Measurements from ENCODE around the gene FLOT2.
"Not testable (repeated sequence)": the region's sequence is repeated elsewhere in the genome, so short reads cannot be mapped to it uniquely, and the experiment has no call there.

FLOT2 gene

DNA sequence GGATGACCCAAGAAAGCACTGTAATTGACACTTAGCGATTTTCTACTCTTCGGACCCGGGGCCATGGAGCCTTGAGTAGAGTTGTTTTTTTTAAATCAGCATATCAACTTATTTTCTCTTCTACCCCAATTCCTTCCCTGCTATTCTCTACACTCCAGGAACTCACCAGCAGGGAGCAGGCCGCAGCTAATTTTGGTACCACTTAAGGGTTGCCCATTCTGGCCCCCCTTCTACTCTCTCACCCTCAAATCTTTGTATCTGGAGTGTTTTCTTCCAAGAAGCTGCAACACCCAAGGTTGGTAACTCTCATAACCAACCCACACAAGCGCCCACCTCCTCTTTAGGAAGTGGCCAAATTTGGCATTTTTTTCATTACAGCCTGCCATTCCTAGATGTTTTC lies 48.3 kb downstream of the FLOT2 start:
- H2BK5ac ChIP-seq (ENCODE audit: low read length) = no peak overlapping the region
- H3K4me3 ChIP-seq (ENCODE audit: low read length) = no peak overlapping the region
- no peak overlapping the region for H3K9ac ChIP-seq (ENCODE audit: low read length)
- no peaks in the 10 kb centered on the region for H3K36me3 ChIP-seq (ENCODE audit: control insufficient read depth, insufficient read depth, low read length)
- H4K5ac ChIP-seq (ENCODE audit: low read length) = no peak overlapping the region
- H3K27ac ChIP-seq (ENCODE audit: low read depth, low read length) = no peak overlapping the region
- H2AK5ac ChIP-seq (ENCODE audit: low read length) = no peak overlapping the region
- no peak overlapping the region for H3K56ac ChIP-seq (ENCODE audit: low read length)
- H2BK15ac ChIP-seq (replicated peaks; ENCODE audit: low read depth) = no peak overlapping the region
- no peak overlapping the region for H4K8ac ChIP-seq (ENCODE audit: low read depth, low read length)
- no peak overlapping the region for H2BK120ac ChIP-seq (ENCODE audit: low read depth, low read length)
- peak; percentile 32 for DNase-seq
- H3K27me3 ChIP-seq (ENCODE audit: insufficient read depth, low read length, poor library complexity) = no peaks in the 10 kb centered on the region
- H3K4ac ChIP-seq (ENCODE audit: low read depth, low read length) = no peak overlapping the region
- no peak overlapping the region for H3K23ac ChIP-seq (ENCODE audit: low read length)
- no peak overlapping the region for H3K4me2 ChIP-seq (ENCODE audit: low read length)
- no peaks in the 10 kb centered on the region for H3K79me2 ChIP-seq (ENCODE audit: control insufficient read depth, insufficient read depth, low read length)
- WGBS (ENCODE audit: extremely low coverage, insufficient coverage, low lambda C conversion rate) = no CpG with 5 or more reads among the region's 5 CpGs
- no peaks in the 10 kb centered on the region for H3K4me1 ChIP-seq (ENCODE audit: control insufficient read depth, low read depth, low read length)
- H3K79me1 ChIP-seq (ENCODE audit: low read length) = no peaks in the 10 kb centered on the region
- no peak overlapping the region for H3K18ac ChIP-seq (ENCODE audit: low read length)

DNA sequence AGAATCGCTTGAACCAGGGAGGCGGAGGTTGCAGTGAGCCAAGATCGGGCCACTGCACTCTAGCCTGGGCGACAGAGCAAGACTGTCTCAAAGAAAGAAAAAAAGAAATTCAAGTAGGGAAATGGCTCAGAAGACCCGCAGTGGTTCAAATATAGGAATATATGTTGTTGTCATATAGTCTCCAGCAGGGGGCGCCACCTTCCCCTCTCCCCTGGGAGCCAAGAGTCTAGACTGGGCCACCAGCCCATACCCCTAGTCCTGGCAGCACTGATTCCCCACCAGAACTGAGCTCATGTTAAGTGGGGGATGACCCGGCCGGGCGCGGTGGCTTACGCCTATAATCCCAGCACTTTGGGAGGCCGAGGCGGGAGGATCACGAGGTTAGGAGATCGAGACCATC lies 48.9 kb downstream of the FLOT2 start:
- not testable (repeated sequence) for H2BK15ac ChIP-seq (replicated peaks; ENCODE audit: low read depth); H3K4ac ChIP-seq (ENCODE audit: low read depth, low read length); H4K5ac ChIP-seq (ENCODE audit: low read length); H2BK120ac ChIP-seq (ENCODE audit: low read depth, low read length); H3K23ac ChIP-seq (ENCODE audit: low read length); H3K79me2 ChIP-seq (ENCODE audit: control insufficient read depth, insufficient read depth, low read length); H2AK5ac ChIP-seq (ENCODE audit: low read length); H3K27ac ChIP-seq (ENCODE audit: low read depth, low read length); H3K79me1 ChIP-seq (ENCODE audit: low read length); H2BK5ac ChIP-seq (ENCODE audit: low read length); H3K4me3 ChIP-seq (ENCODE audit: low read length); H3K36me3 ChIP-seq (ENCODE audit: control insufficient read depth, insufficient read depth, low read length); H4K8ac ChIP-seq (ENCODE audit: low read depth, low read length); H3K4me1 ChIP-seq (ENCODE audit: control insufficient read depth, low read depth, low read length); H3K27me3 ChIP-seq (ENCODE audit: insufficient read depth, low read length, poor library complexity); H3K9ac ChIP-seq (ENCODE audit: low read length); H3K4me2 ChIP-seq (ENCODE audit: low read length); H3K18ac ChIP-seq (ENCODE audit: low read length); H3K56ac ChIP-seq (ENCODE audit: low read length)
- no CpG with 5 or more reads among the region's 15 CpGs for WGBS (ENCODE audit: extremely low coverage, insufficient coverage, low lambda C conversion rate)
- DNase-seq = peak; percentile 38

DNA sequence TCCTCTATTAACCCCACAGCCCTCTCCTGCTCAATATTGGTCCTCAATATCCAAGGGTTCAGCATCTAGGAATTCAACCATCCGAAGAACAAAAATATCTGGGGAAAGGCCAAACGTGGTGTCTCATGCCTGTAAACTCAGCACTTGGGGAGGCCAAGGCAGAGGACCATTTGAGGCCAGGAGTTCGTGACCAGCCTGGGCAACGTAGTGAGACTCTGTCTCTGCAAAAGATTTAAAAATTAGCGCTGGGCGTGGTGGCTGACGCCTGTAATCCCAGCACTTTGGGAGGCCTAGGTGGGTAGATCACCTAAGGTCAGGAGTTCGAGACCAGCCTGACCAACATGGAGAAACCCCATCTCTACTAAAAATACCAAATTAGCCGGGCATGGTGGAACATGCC lies 50.8 kb downstream of the FLOT2 start:
- no CpG with 5 or more reads among the region's 9 CpGs for WGBS (ENCODE audit: extremely low coverage, insufficient coverage, low lambda C conversion rate)
- H3K4me2 ChIP-seq (ENCODE audit: low read length); H3K4ac ChIP-seq (ENCODE audit: low read depth, low read length); H3K27me3 ChIP-seq (ENCODE audit: insufficient read depth, low read length, poor library complexity); H2AK5ac ChIP-seq (ENCODE audit: low read length); H3K9ac ChIP-seq (ENCODE audit: low read length); H3K23ac ChIP-seq (ENCODE audit: low read length); H2BK5ac ChIP-seq (ENCODE audit: low read length); H3K27ac ChIP-seq (ENCODE audit: low read depth, low read length); H3K4me3 ChIP-seq (ENCODE audit: low read length); H3K18ac ChIP-seq (ENCODE audit: low read length); H2BK120ac ChIP-seq (ENCODE audit: low read depth, low read length); H3K79me1 ChIP-seq (ENCODE audit: low read length); H3K56ac ChIP-seq (ENCODE audit: low read length); H4K8ac ChIP-seq (ENCODE audit: low read depth, low read length); DNase-seq; H4K5ac ChIP-seq (ENCODE audit: low read length); H3K36me3 ChIP-seq (ENCODE audit: control insufficient read depth, insufficient read depth, low read length); H2BK15ac ChIP-seq (replicated peaks; ENCODE audit: low read depth); H3K79me2 ChIP-seq (ENCODE audit: control insufficient read depth, insufficient read depth, low read length); H3K4me1 ChIP-seq (ENCODE audit: control insufficient read depth, low read depth, low read length): not testable (repeated sequence)

DNA sequence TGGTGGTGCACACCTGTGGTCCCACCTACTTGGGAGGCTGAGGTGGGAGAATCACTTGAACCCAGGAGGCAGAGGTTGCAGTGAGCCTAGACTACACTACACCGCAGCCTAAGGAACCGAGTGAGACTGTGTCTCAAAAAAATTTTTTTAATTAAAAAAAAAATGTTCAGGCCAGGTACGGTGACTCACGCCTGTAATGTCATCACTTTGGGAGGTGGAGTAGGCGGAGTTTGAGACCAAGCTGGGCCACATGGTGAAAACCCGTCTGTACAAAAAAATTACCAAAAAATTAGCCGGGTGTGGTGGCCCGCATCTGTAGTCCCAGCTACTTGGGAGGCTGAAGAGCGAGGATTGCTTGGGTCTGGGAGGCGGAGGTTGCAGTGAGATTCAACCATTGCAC lies 51.3 kb downstream of the FLOT2 start:
- no peak overlapping the region for H3K4me3 ChIP-seq (ENCODE audit: low read length)
- H3K56ac ChIP-seq (ENCODE audit: low read length) = no peak overlapping the region
- no peak overlapping the region for H3K4me2 ChIP-seq (ENCODE audit: low read length)
- no peak overlapping the region for H2AK5ac ChIP-seq (ENCODE audit: low read length)
- DNase-seq = no peak
- no peak overlapping the region for H2BK15ac ChIP-seq (replicated peaks; ENCODE audit: low read depth)
- H3K9ac ChIP-seq (ENCODE audit: low read length) = no peak overlapping the region
- no peak overlapping the region for H2BK120ac ChIP-seq (ENCODE audit: low read depth, low read length)
- no peak overlapping the region for H4K8ac ChIP-seq (ENCODE audit: low read depth, low read length)
- H3K4me1 ChIP-seq (ENCODE audit: control insufficient read depth, low read depth, low read length) = peaks cover 2% of the 10 kb centered on the region
- no peak overlapping the region for H3K4ac ChIP-seq (ENCODE audit: low read depth, low read length)
- WGBS (ENCODE audit: extremely low coverage, insufficient coverage, low lambda C conversion rate) = no CpG with 5 or more reads among the region's 10 CpGs
- no peak overlapping the region for H3K23ac ChIP-seq (ENCODE audit: low read length)
- H3K79me1 ChIP-seq (ENCODE audit: low read length) = peaks cover 2% of the 10 kb centered on the region
- no peak overlapping the region for H4K5ac ChIP-seq (ENCODE audit: low read length)
- H3K27ac ChIP-seq (ENCODE audit: low read depth, low read length) = no peak overlapping the region
- H3K79me2 ChIP-seq (ENCODE audit: control insufficient read depth, insufficient read depth, low read length) = peaks cover 12% of the 10 kb centered on the region
- no peak overlapping the region for H3K18ac ChIP-seq (ENCODE audit: low read length)
- H2BK5ac ChIP-seq (ENCODE audit: low read length) = no peak overlapping the region
- no peaks in the 10 kb centered on the region for H3K36me3 ChIP-seq (ENCODE audit: control insufficient read depth, insufficient read depth, low read length)
- H3K27me3 ChIP-seq (ENCODE audit: insufficient read depth, low read length, poor library complexity) = no peaks in the 10 kb centered on the region

DNA sequence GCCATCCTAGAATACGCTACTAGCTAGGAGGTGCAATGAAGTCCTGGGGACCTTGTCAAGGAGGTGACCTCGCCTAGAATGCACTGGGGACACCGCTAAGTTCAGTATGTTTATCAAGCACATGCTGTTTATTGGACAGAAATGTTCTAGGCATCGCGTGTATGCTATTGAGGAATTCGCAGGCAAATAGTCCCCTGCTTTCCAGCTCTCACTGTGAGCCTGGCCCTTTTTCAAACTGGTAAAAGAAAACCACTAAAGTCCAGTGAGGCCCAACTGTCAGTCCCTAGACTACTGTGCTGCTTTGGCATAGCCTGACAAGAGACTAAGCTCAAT lies 53.8 kb downstream of the FLOT2 start:
- no peak overlapping the region for H4K8ac ChIP-seq (ENCODE audit: low read depth, low read length)
- no peak overlapping the region for H2BK120ac ChIP-seq (ENCODE audit: low read depth, low read length)
- no peak overlapping the region for H3K4me2 ChIP-seq (ENCODE audit: low read length)
- WGBS (ENCODE audit: extremely low coverage, insufficient coverage, low lambda C conversion rate) = no CpG with 5 or more reads among the region's 6 CpGs
- H3K4ac ChIP-seq (ENCODE audit: low read depth, low read length) = no peak overlapping the region
- no peak overlapping the region for H3K9ac ChIP-seq (ENCODE audit: low read length)
- H3K56ac ChIP-seq (ENCODE audit: low read length) = no peak overlapping the region
- H4K5ac ChIP-seq (ENCODE audit: low read length) = no peak overlapping the region
- no peaks in the 10 kb centered on the region for H3K36me3 ChIP-seq (ENCODE audit: control insufficient read depth, insufficient read depth, low read length)
- H3K23ac ChIP-seq (ENCODE audit: low read length) = no peak overlapping the region
- H3K79me2 ChIP-seq (ENCODE audit: control insufficient read depth, insufficient read depth, low read length) = peaks cover 23% of the 10 kb centered on the region
- peaks cover 2% of the 10 kb centered on the region for H3K4me1 ChIP-seq (ENCODE audit: control insufficient read depth, low read depth, low read length)
- H3K27ac ChIP-seq (ENCODE audit: low read depth, low read length) = no peak overlapping the region
- H2AK5ac ChIP-seq (ENCODE audit: low read length) = no peak overlapping the region
- no peak overlapping the region for H2BK5ac ChIP-seq (ENCODE audit: low read length)
- H3K4me3 ChIP-seq (ENCODE audit: low read length) = no peak overlapping the region
- no peak for DNase-seq
- no peaks in the 10 kb centered on the region for H3K27me3 ChIP-seq (ENCODE audit: insufficient read depth, low read length, poor library complexity)
- no peak overlapping the region for H2BK15ac ChIP-seq (replicated peaks; ENCODE audit: low read depth)
- H3K79me1 ChIP-seq (ENCODE audit: low read length) = peaks cover 2% of the 10 kb centered on the region
- H3K18ac ChIP-seq (ENCODE audit: low read length) = no peak overlapping the region

DNA sequence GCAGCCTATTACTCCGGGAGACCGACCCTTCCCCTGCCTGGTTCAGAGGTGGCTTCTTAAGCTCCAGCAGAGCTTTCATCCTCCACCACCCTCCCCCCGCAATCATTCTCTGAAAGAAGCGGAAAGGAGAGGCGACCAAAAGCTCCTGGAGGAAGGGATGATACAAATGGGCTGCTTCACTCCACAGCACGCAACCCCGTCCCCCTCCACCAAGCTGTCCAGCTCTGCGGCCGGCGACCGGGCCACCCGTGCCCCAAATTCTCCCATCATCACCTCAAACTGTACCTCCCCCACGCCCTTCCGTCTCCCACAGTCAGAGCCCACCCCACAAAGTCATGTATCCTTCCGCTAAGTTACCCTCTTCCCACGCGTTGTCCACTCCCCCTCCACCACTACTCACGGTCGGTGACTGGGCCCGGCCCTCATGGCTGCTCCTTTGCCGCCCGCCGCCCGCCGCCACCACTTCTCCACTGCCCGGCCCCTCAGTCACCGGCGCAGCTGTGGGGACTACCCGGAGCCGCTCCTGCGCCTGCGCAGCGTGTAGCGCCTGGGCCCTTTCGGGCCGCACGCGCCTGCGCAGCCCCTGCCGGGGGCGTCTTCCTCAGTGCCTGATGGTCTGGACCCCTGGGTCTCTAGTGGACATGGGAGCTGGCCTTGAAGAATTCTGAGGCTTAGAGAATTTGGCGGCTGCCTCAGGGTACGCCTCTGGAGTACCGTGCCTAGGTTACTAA lies 55.1 kb downstream of the FLOT2 start, which contains the start of gene FAM222B:
FAM222B (minus strand) TSS at position 509 of the 731 bp plus-strand sequence. CDS start 76,123 bp downstream, outside the sequence.
- Histone ChIP-seq H3K4me1 (ENCODE audit: control insufficient read depth, low read depth, low read length) (peaks cover 2% of the 10 kb centered on the region), H4K5ac (ENCODE audit: low read length) (no peak within 1 kb of the TSS), H3K79me2 (ENCODE audit: control insufficient read depth, insufficient read depth, low read length) (peaks cover 27% of the 10 kb centered on the region), H3K23ac (ENCODE audit: low read length) (no peak within 1 kb of the TSS), H3K4ac (ENCODE audit: low read depth, low read length) (no peak within 1 kb of the TSS), H3K9ac (ENCODE audit: low read length) (peak within 1 kb of the TSS; percentile 95), H3K27ac (ENCODE audit: low read depth, low read length) (peak within 1 kb of the TSS; percentile 65), H2AK5ac (ENCODE audit: low read length) (no peak within 1 kb of the TSS), H3K4me3 (ENCODE audit: low read length) (peak within 1 kb of the TSS; percentile 93), H3K36me3 (ENCODE audit: control insufficient read depth, insufficient read depth, low read length) (no peaks in the 10 kb centered on the region), H2BK5ac (ENCODE audit: low read length) (peak within 1 kb of the TSS; percentile 49), H3K18ac (ENCODE audit: low read length) (peak within 1 kb of the TSS; percentile 39), H3K27me3 (ENCODE audit: insufficient read depth, low read length, poor library complexity) (no peaks in the 10 kb centered on the region), H3K4me2 (ENCODE audit: low read length) (peak within 1 kb of the TSS; percentile 78), H2BK120ac (ENCODE audit: low read depth, low read length) (no peak within 1 kb of the TSS), H4K8ac (ENCODE audit: low read depth, low read length) (peak within 1 kb of the TSS; percentile 87), H2BK15ac (replicated peaks; ENCODE audit: low read depth) (no peak within 1 kb of the TSS), H3K79me1 (ENCODE audit: low read length) (peaks cover 2% of the 10 kb centered on the region), H3K56ac (ENCODE audit: low read length) (peak within 1 kb of the TSS; percentile 99)
- DNase-seq = peak; percentile 94
- no CpG with 5 or more reads among the region's 44 CpGs for WGBS (ENCODE audit: extremely low coverage, insufficient coverage, low lambda C conversion rate)
